ENCODE data around the gene FAM181A.

Gene FAM181A

DNA sequence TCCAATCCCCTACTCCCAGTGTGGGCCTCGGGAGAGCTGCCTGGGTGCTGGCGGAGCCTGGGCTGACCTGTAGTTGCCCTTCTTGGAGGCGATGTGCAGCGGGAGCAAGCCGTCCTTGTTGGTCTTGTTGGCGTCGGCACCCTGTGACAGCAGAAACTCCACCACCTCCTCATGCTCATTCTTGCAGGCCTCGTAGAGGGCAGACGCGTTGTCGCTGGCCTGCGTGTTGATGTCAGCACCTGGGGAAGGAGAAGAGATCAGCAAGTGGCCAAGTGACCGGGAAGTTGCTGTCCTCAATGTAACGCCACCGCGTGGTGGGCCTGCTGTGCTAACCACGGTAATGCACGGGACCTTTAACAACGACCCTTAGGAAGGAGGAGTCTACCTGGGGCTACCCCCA lies 20.1 kb downstream of the FAM181A start:
- Histone ChIP-seq H3K9ac (ENCODE audit: low read length) (no peak overlapping the region), H3K79me2 (ENCODE audit: insufficient read depth, low read length) (no peaks in the 10 kb centered on the region), H3K9me3 (ENCODE audit: insufficient read depth, low read length) (no peaks in the 10 kb centered on the region), H3K36me3 (ENCODE audit: low read length) (peaks cover 12% of the 10 kb centered on the region), H3K27ac (ENCODE audit: low read depth, low read length) (no peak overlapping the region), H3K9me2 (replicated peaks; ENCODE audit: insufficient read depth, low read length) (no peaks in the 10 kb centered on the region), H3K27me3 (ENCODE audit: low read length) (no peaks in the 10 kb centered on the region), H3K4me3 (ENCODE audit: insufficient read depth, low read length, poor library complexity, severe bottlenecking) (no peak overlapping the region), H3F3A (ENCODE audit: insufficient read depth) (peaks cover 3% of the 10 kb centered on the region; the same call in 1 of the 2 replicates), H3K4me2 (ENCODE audit: low read depth, low read length, poor library complexity, severe bottlenecking) (no peak overlapping the region), H2AFZ (ENCODE audit: low read depth, low read length, severe bottlenecking) (no peak overlapping the region), H4K20me1 (ENCODE audit: low read depth, low read length) (no peaks in the 10 kb centered on the region)
- TF ChIP-seq EZH2phosphoT487 (conservative IDR thresholded peaks at IDR 0.05; ENCODE audit: low read length) = no peak
- TF ChIP-seq, protein P1, sequence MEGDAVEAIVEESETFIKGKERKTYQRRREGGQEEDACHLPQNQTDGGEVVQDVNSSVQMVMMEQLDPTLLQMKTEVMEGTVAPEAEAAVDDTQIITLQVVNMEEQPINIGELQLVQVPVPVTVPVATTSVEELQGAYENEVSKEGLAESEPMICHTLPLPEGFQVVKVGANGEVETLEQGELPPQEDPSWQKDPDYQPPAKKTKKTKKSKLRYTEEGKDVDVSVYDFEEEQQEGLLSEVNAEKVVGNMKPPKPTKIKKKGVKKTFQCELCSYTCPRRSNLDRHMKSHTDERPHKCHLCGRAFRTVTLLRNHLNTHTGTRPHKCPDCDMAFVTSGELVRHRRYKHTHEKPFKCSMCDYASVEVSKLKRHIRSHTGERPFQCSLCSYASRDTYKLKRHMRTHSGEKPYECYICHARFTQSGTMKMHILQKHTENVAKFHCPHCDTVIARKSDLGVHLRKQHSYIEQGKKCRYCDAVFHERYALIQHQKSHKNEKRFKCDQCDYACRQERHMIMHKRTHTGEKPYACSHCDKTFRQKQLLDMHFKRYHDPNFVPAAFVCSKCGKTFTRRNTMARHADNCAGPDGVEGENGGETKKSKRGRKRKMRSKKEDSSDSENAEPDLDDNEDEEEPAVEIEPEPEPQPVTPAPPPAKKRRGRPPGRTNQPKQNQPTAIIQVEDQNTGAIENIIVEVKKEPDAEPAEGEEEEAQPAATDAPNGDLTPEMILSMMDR (IDR thresholded peaks at IDR 0.05; ENCODE audit: insufficient read depth, low read length, poor library complexity, severe bottlenecking) = no peak

DNA sequence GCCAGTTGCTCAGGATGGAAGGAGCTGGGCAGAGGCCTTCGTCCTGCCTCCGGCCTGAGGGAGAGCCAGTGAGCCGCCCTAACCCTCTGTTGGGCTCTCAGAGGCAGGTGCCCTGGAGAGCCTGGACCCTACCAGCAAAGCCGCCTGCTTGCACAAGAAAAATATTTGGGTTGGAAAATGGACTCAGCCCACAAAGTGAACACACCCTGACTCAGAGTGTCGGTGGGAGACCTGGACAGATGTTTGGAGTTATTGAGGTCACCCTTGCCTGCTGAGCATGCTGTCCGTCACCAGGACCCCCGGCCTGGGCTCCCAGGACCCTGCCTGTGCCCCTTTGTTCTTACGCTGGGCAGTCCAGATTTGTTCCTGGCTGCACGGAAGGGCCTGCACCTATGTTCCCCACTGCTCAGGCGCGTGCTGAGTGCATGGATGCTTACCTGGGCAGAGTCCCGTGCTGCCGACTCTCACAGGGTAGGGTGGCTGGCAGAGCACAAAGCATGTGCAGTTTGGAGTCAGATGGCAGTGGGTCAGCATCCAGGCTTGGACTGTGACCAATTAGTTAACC lies 22.4 kb downstream of the FAM181A start:
- no peaks in the 10 kb centered on the region for H3K9me2 ChIP-seq (replicated peaks; ENCODE audit: insufficient read depth, low read length)
- H3K36me3 ChIP-seq (ENCODE audit: low read length) = peaks cover 12% of the 10 kb centered on the region
- no peaks in the 10 kb centered on the region for H3K27me3 ChIP-seq (ENCODE audit: low read length)
- no peaks in the 10 kb centered on the region for H3K79me2 ChIP-seq (ENCODE audit: insufficient read depth, low read length)
- no peak overlapping the region for H3K9ac ChIP-seq (ENCODE audit: low read length)
- no peak overlapping the region for H3K4me3 ChIP-seq (ENCODE audit: insufficient read depth, low read length, poor library complexity, severe bottlenecking)
- H3K9me3 ChIP-seq (ENCODE audit: insufficient read depth, low read length) = no peaks in the 10 kb centered on the region
- H4K20me1 ChIP-seq (ENCODE audit: low read depth, low read length) = no peaks in the 10 kb centered on the region
- TF ChIP-seq EZH2phosphoT487 (conservative IDR thresholded peaks at IDR 0.05; ENCODE audit: low read length) = no peak
- TF ChIP-seq, protein P1 (IDR thresholded peaks at IDR 0.05; ENCODE audit: insufficient read depth, low read length, poor library complexity, severe bottlenecking) = no peak
- no peak overlapping the region for H3K27ac ChIP-seq (ENCODE audit: low read depth, low read length)
- no peak overlapping the region for H3K4me2 ChIP-seq (ENCODE audit: low read depth, low read length, poor library complexity, severe bottlenecking)
- peaks cover 3% of the 10 kb centered on the region; the same call in 1 of the 2 replicates for H3F3A ChIP-seq (ENCODE audit: insufficient read depth)
- H2AFZ ChIP-seq (ENCODE audit: low read depth, low read length, severe bottlenecking) = no peak overlapping the region

DNA sequence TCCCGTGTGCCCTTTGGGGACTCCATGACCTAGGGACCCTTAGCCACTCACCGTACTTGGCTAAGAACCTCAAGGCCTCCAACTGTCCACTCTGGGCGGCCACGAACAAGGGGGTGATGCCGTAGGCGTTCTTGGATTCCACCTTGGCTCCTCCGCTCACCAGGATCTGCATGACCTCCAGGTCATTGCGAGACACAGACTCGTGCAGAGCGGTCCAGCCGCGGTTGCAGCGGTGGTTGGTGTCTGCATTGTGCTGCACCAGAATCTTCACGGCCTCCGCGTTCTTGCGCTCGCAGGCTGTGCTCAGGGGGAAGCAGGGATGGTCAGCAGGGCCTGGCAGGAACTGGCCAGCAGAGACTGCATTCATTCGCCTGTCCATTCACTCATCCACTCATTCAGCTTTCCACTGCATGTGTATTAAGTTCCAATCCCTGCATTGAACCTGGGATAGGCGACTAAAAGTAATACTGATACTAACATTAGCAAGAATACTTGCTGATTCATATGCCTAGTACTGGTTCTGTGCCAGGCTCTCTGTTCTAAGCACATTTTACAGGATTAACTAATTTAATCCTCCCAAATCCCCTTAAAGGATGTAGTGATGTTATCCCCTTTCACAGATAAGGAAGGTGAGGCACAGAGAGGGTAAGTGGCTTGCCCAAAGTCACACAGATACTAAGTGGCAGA lies 23.9 kb downstream of the FAM181A start:
- H3K36me3 ChIP-seq (ENCODE audit: low read length) = peaks cover 12% of the 10 kb centered on the region
- 0 out of 2 replicates have a peak, but pooled peaks cover 9% of the 10 kb centered on the region for H3F3A ChIP-seq (ENCODE audit: insufficient read depth)
- H3K9ac ChIP-seq (ENCODE audit: low read length) = no peak overlapping the region
- no peaks in the 10 kb centered on the region for H3K27me3 ChIP-seq (ENCODE audit: low read length)
- TF ChIP-seq, protein P1 (IDR thresholded peaks at IDR 0.05; ENCODE audit: insufficient read depth, low read length, poor library complexity, severe bottlenecking) = no peak
- TF ChIP-seq EZH2phosphoT487 (conservative IDR thresholded peaks at IDR 0.05; ENCODE audit: low read length) = no peak
- H3K79me2 ChIP-seq (ENCODE audit: insufficient read depth, low read length) = no peaks in the 10 kb centered on the region
- peak overlapping the region; percentile 34; the same call in 1 of the 2 replicates for H3K27ac ChIP-seq (ENCODE audit: low read depth, low read length)
- H3K9me2 ChIP-seq (replicated peaks; ENCODE audit: insufficient read depth, low read length) = no peaks in the 10 kb centered on the region
- H3K4me3 ChIP-seq (ENCODE audit: insufficient read depth, low read length, poor library complexity, severe bottlenecking) = no peak overlapping the region
- H3K9me3 ChIP-seq (ENCODE audit: insufficient read depth, low read length) = no peaks in the 10 kb centered on the region
- H4K20me1 ChIP-seq (ENCODE audit: low read depth, low read length) = no peaks in the 10 kb centered on the region
- H3K4me2 ChIP-seq (ENCODE audit: low read depth, low read length, poor library complexity, severe bottlenecking) = no peak overlapping the region
- no peak overlapping the region for H2AFZ ChIP-seq (ENCODE audit: low read depth, low read length, severe bottlenecking)
